GM12872 (cell line): ENCODE data around the gene SOX8.

ENCODE experiments used
- CTCF ChIP-seq: IDR thresholded peaks from 3 replicates; pipeline ENCODE4 v1.5.1; 2011; ENCODE audit warnings: low read depth, mild to moderate bottlenecking, low read length, moderate library complexity; ENCODE audit not compliant: insufficient read depth

The SOX8 gene

GRCh38 chr16:946048-946395 lies 35.5 kb upstream of the SOX8 start:
- TF ChIP-seq CTCF, result no peak

- TF ChIP-seq CTCF, result no peak
Measured at GRCh38 chr16:947255-947921, 34.2 kb upstream of the SOX8 start.

GRCh38 chr16:951660-952301 lies 29.8 kb upstream of the SOX8 start:
- no peak for TF ChIP-seq CTCF

DNA sequence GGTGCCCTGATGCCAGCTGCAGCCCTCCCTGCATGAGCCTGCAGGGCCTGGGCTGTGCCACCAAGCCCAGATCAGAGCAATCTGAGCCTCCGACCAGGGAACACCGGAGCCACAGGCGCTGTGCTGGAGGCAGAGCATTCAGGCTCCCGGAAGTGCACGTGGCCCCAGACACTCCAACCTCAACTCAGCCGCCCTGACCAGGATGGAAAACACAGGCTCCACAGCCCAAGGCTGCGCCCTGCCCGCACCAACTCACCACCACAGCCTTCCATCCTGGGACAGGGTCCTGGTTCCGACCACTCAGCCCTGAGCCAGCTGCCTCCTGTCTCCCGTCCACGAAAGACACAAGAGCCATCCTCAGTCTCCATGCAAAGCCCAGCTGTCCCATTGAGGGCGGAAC lies 29.2 kb upstream of the SOX8 start:
- TF ChIP-seq CTCF, result no peak

GRCh38 chr16:959232-960040 lies 22.1 kb upstream of the SOX8 start:
- TF ChIP-seq CTCF, result no peak

DNA sequence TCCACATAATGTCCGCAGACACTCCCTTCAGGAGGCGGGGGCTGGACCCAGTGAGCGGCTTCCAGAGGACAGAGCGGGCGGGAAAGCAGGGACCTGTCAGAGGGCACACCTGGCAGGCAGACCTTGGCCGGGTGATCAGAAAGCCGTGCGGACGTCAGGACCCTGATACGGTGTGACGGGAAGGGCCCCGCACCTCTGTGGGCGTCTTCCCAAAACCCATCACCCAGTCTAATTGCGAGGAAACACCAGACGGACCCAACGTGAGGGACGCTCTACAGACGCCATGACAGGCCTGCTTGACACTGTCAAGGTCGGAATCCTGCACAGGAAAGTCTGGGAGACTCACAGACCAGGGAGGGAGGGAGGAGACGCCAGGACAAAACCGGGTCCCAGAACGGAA lies 19.2 kb upstream of the SOX8 start:
- TF ChIP-seq CTCF, result no peak
